HepG2 (cell line): ENCODE data around the gene TCTA. TPM values are rescaled to one million over a fixed set of nuclear protein-coding genes. Genes with fewer than 3 reads are reported as not detected.

Experiments
- ATAC-seq: fragments of 200-7000 bp; cut with Tn5 transposase; 3 replicates; pipeline ENCODE4 v1.9.1; 2020; ENCODE audit warnings: mild to moderate bottlenecking, moderate library complexity
- BruUV-seq: library from RNA; stranded (reverse); fragments of 400-500 nt; replicated peaks from 2 replicates; lab custom pipeline; 2021; lab: Mats Ljungman, UMichigan
- CTCF ChIA-PET: fragments of 300-600 bp; formaldehyde crosslinking; extraction: SDS; loops from one replicate; lab custom pipeline; 2021; ENCODE audit warnings: low total read pairs, inconsistent platforms, low intra/inter-chr PET ratio; lab: Yijun Ruan, JAX
- POLR2A ChIA-PET: fragments of 350-600 bp; sonication (Branson Sonifier 250); formaldehyde crosslinking; loops from one replicate; lab custom pipeline; 2020; ENCODE audit warnings: antibody characterized with exemption, inconsistent platforms; lab: Yijun Ruan, JAX
- DNase-seq: peaks from one replicate; pipeline ENCODE4 v3.0.0-alpha.2; 2015; ENCODE audit warnings: low spot score
- FAIRE-seq: peaks from 3 replicates; lab custom pipeline; 2011; peaks lifted over from hg19 to GRCh38; lab: Jason Lieb, UNC
- H2AFZ ChIP-seq: one replicate; pipeline ENCODE4 v1.6.1; 2011; ENCODE audit warnings: low read length, inconsistent platforms
- H3K27ac ChIP-seq: fragments of 300-600 bp; 3 replicates; pipeline ENCODE4 v1.8.0; 2011; ENCODE audit warnings: mixed run types, mild to moderate bottlenecking, mixed read lengths, low read length, inconsistent platforms; ENCODE audit not compliant: insufficient read depth; ENCODE audit errors: extremely low read length
- H3K27me3 ChIP-seq, 2 experiments: fragments of 200-600 bp in 1 of 2; 2 replicates in 1 of 2; 3 replicates in 1 of 2; pipeline versions ENCODE4 v1.6.0 to v1.8.0; 2011; ENCODE audit warnings: low read length in 2 of 2, mild to moderate bottlenecking in 2 of 2, moderate library complexity in 2 of 2, inconsistent platforms in 1 of 2; ENCODE audit not compliant: insufficient read depth in 2 of 2, control insufficient read depth in 1 of 2
- H3K36me3 ChIP-seq, 2 experiments: fragments of 200-600 bp in 1 of 2; replicated peaks in 1 of 2; 2 replicates in 1 of 2; 3 replicates in 1 of 2; pipeline versions ENCODE4 v1.5.1 to v1.8.0; 2011; ENCODE audit warnings: low read length in 2 of 2, inconsistent platforms in 1 of 2; ENCODE audit not compliant: insufficient read depth in 2 of 2, control insufficient read depth in 1 of 2
- H3K4me1 ChIP-seq: 2 replicates; pipeline ENCODE4 v1.5.1; 2012; ENCODE audit warnings: low read length, inconsistent platforms; ENCODE audit not compliant: insufficient read depth
- H3K4me2 ChIP-seq: 2 replicates; pipeline ENCODE4 v1.6.0; 2011; ENCODE audit warnings: low read depth, low read length, inconsistent platforms
- H3K4me3 ChIP-seq, 3 experiments: fragments of 200-600 bp in 1 of 3; sonication (generic), shearing (Covaris generic) in 1 of 3; replicated peaks in 1 of 3; 2 replicates each; pipeline ENCODE4 v1.5.1; 2011 to 2016; ENCODE audit warnings: low read length in 3 of 3, inconsistent platforms in 2 of 3, low read depth in 2 of 3, mild to moderate bottlenecking in 2 of 3, control low read depth in 1 of 3, mixed read lengths in 1 of 3; ENCODE audit not compliant: insufficient read depth in 1 of 3
- H3K79me2 ChIP-seq: one replicate; pipeline ENCODE4 v1.6.1; 2011; ENCODE audit warnings: low read length, inconsistent platforms; ENCODE audit not compliant: insufficient read depth
- H3K9ac ChIP-seq: 2 replicates; pipeline ENCODE4 v1.6.0; 2011; ENCODE audit warnings: mild to moderate bottlenecking, low read depth, low read length, inconsistent platforms; ENCODE audit not compliant: insufficient read depth
- H3K9me3 ChIP-seq: 2 replicates; pipeline ENCODE4 v1.5.1; 2012; ENCODE audit warnings: mild to moderate bottlenecking, low read length
- H4K20me1 ChIP-seq: 2 replicates; pipeline ENCODE4 v1.6.0; 2011; ENCODE audit warnings: inconsistent platforms, mild to moderate bottlenecking, low read length, moderate library complexity; ENCODE audit not compliant: insufficient read depth
- AGO2 ChIP-seq: fragments of 200-400 bp; formaldehyde crosslinking; optimal IDR thresholded peaks from 2 replicates; pipeline ENCODE3; 2017; ENCODE audit warnings: mild to moderate bottlenecking, low read depth, low read length, moderate library complexity
- AKAP8 ChIP-seq: sonication (generic); formaldehyde crosslinking; IDR thresholded peaks from 2 replicates; pipeline ENCODE4 v1.5.1; 2020; ENCODE audit warnings: mild to moderate bottlenecking, missing genetic modification reagents
- EP300 ChIP-seq, 3 experiments: sonication (generic) in 1 of 3; formaldehyde crosslinking in 1 of 3; IDR thresholded peaks; 2 replicates each; pipeline versions ENCODE4 v1.5.1 to v1.6.1; 2011 to 2020; ENCODE audit warnings: low read depth in 2 of 3, low read length in 2 of 3, borderline replicate concordance in 1 of 3, improper control_type of control experiment in 1 of 3, mild to moderate bottlenecking in 1 of 3, missing genetic modification reagents in 1 of 3, moderate library complexity in 1 of 3
- MNT ChIP-seq: fragments of 450-650 bp; IDR thresholded peaks from 2 replicates; pipeline ENCODE4 v1.6.1; 2016
- POLR2G ChIP-seq: fragments of 200-400 bp; formaldehyde crosslinking; IDR thresholded peaks from 2 replicates; pipeline ENCODE4 v1.6.1; 2018; ENCODE audit warnings: mild to moderate bottlenecking, low read depth, low read length, moderate library complexity
- WIZ ChIP-seq: sonication (generic); formaldehyde crosslinking; IDR thresholded peaks from 2 replicates; pipeline ENCODE4 v1.5.1; 2020; ENCODE audit warnings: mild to moderate bottlenecking, missing genetic modification reagents
- ZBTB33 ChIP-seq: sonication (generic); formaldehyde crosslinking; IDR thresholded peaks from 2 replicates; pipeline ENCODE4 v1.4.0; 2020; ENCODE audit warnings: missing genetic modification reagents
- ZNF281 ChIP-seq: sonication (generic); formaldehyde crosslinking; IDR thresholded peaks from 2 replicates; pipeline ENCODE4 v1.4.0; 2020; ENCODE audit warnings: missing genetic modification reagents, borderline replicate concordance
- ZNF513 ChIP-seq: sonication (generic); formaldehyde crosslinking; conservative IDR thresholded peaks from 2 replicates; pipeline ENCODE4 v1.5.0; 2020; ENCODE audit warnings: missing genetic modification reagents
- ZNF598 ChIP-seq: sonication (generic); formaldehyde crosslinking; IDR thresholded peaks from 2 replicates; pipeline ENCODE4 v1.5.1; 2020; ENCODE audit warnings: mild to moderate bottlenecking, missing genetic modification reagents, borderline replicate concordance
- ZNF7 ChIP-seq: IDR thresholded peaks from 2 replicates; pipeline ENCODE4 v1.6.1; 2016; ENCODE audit warnings: missing biosample characterization, missing genetic modification reagents
- ZNF709 ChIP-seq: sonication (generic); formaldehyde crosslinking; IDR thresholded peaks from 2 replicates; pipeline ENCODE4 v1.5.0; 2020; ENCODE audit warnings: mild to moderate bottlenecking, missing genetic modification reagents
- ZNF792 ChIP-seq: IDR thresholded peaks from 2 replicates; pipeline ENCODE4 v1.6.1; 2016
- WGBS: methylation state at CpG from one replicate; pipeline ENCODE4 v1.1.6; 2017; ENCODE audit warnings: low lambda C conversion rate; 5-methylcytosine and 5-hydroxymethylcytosine counted together
- in situ Hi-C: cut with HindIII; loops from 2 replicates; pipeline ENCODE4 v1.10.0; 2017; ENCODE audit warnings: low pct_unique_long_range_greater_than_20kb; ENCODE audit not compliant: extremely low pct_ligation_motif_present
- intact Hi-C: fragments of 100-400 bp; cut with micrococcal nuclease; formaldehyde crosslinking; loops from one replicate; pipeline ENCODE4 v1.10.0; 2022; ENCODE audit not compliant: unreplicated experiment
- polyA plus RNA-seq, 8 experiments: library from polyadenylated mRNA; depleted of rRNA in 3 of 8; stranded (reverse) in 7 of 8; unstranded in 1 of 8; fragments of >200 nt; fragmentation: Illumina TruSeq in 4 of 8; extraction: Trizol in 4 of 8; gene quantifications; 2 replicates each; pipeline versions ENCODE4 v1.2.1 to v1.2.3, GENCODE V29; 2011 to 2016; ENCODE audit warnings: low read depth in 4 of 8, missing spikeins in 1 of 8, mixed read lengths in 1 of 8; ENCODE audit not compliant: insufficient read depth in 1 of 8
- total RNA-seq, 5 experiments: library from RNA; depleted of rRNA; stranded (reverse); fragments of >200 nt; fragmentation: Illumina TruSeq; extraction: Trizol; gene quantifications; 2 replicates each; pipeline ENCODE4 v1.2.3, GENCODE V29; 2016; ENCODE audit warnings: low read depth in 1 of 5

The TCTA gene
- total and polyA plus RNA-seq, 2 of the 13 experiments (the other 11 are each of a cell fraction or from before 2014, with no cell fraction given): 8.3 to 13.2 TPM

- FAIRE-seq (no peak), DNase-seq (no peak), ATAC-seq (no peak)
- H3K79me2 ChIP-seq: peaks cover 13% of the 10 kb centered on the region
- no peak overlapping the region for H2AFZ ChIP-seq
- WGBS: 97% methylated on average over 10 of the region's 13 CpGs
- CTCF ChIA-PET: no interaction called here
- H3K36me3 ChIP-seq: peaks cover 0 to 6% of the 10 kb centered on the region in 2 experiments; a peak in 3 of 5 replicates
- H3K4me3 ChIP-seq: no peak overlapping the region
- H3K27ac ChIP-seq: no peak overlapping the region
- H3K4me2 ChIP-seq: no peak overlapping the region
- POLR2A ChIA-PET: interaction anchor here (3.9 kb wide), 1 partner anchor 11 kb away, joined by 13 read pairs; the partner anchor contains the start of gene NICN1
- no peak overlapping the region for H3K9ac ChIP-seq
- peaks cover 58% of the 10 kb centered on the region for H3K4me1 ChIP-seq
- BruUV-seq: no TSS peak
- TF ChIP-seq WIZ (CRISPR knock-in tag) (no peak), POLR2G (peak; percentile 14; the same call in 1 of the 2 replicates), AKAP8 (CRISPR knock-in tag) (0 out of 2 replicates have a peak, but pooled peaks have one; percentile 35), ZNF598 (CRISPR knock-in tag) (no peak), EP300 (IDR thresholded peaks at IDR 0.05; ENCODE audit: low read depth in 2 of 2, low read length in 2 of 2) (no peak), EP300 (CRISPR knock-in tag; IDR thresholded peaks at IDR 0.05; ENCODE audit: borderline replicate concordance) (0 out of 2 replicates have a peak, but pooled peaks have one; percentile 14), ZNF7 (CRISPR knock-in tag) (no peak), ZNF513 (no peak), MNT (no peak), ZNF709 (CRISPR knock-in tag) (no peak), AGO2 (peak; percentile 46), ZBTB33 (CRISPR knock-in tag) (peak; percentile 22; the same call in 1 of the 2 replicates), ZNF281 (peak; percentile 40; the same call in 1 of the 2 replicates), ZNF792 (no peak)
- no peaks in the 10 kb centered on the region for H4K20me1 ChIP-seq
- in situ Hi-C loops: no loop called here
- intact Hi-C loops: no loop called here
- no peaks in the 10 kb centered on the region; a peak in 1 of 5 replicates for H3K27me3 ChIP-seq
- no peaks in the 10 kb centered on the region for H3K9me3 ChIP-seq
Measured at GRCh38 chr3:49417516-49418120, 5.4 kb downstream of the TCTA start.
